Measurements from ENCODE around the gene AFG1L.
A peak's percentile ranks its signal among the peaks of the same experiment; 100 is the strongest.
"Not testable (repeated sequence)": the region's sequence is repeated elsewhere in the genome, so short reads cannot be mapped to it uniquely, and the experiment has no call there.

The AFG1L gene

DNA sequence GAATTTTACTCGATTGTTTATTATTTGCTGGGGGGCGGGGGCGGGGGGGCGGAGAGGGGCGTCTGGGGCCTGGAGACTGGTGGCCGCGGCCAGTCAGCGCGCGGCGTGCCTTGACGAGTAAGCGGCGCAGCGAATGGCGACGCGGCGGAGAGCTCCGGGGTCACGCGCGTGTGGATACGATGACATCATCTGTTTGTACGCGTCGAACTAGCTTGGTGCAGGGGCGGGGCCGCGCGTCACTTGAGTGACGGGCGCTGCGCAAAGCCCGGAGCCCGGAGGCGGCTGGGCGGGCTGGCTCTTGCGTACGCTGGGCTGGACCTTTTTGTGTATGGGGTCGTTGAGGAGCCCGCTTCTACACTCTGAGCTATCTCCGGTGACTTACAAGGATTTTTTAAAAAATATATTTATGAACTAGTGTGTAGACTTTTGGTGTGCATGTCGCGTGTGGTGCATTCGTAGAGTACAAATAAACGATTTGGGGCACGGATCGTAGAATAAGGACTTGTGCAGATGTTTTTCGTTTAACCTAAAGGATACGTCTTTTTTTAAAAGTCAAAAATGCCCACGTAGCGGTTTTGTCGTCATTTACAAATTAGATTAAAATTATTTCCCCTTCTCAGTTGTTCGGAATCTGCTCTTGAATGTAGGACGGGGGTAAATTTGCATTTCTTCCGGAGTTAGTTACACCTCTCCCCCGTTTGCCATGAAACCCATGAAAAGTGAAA is 263.7 kb downstream of the AFG1L start:
- peak; percentile 96 for DNase-seq (ENCODE audit: low read depth)

DNA sequence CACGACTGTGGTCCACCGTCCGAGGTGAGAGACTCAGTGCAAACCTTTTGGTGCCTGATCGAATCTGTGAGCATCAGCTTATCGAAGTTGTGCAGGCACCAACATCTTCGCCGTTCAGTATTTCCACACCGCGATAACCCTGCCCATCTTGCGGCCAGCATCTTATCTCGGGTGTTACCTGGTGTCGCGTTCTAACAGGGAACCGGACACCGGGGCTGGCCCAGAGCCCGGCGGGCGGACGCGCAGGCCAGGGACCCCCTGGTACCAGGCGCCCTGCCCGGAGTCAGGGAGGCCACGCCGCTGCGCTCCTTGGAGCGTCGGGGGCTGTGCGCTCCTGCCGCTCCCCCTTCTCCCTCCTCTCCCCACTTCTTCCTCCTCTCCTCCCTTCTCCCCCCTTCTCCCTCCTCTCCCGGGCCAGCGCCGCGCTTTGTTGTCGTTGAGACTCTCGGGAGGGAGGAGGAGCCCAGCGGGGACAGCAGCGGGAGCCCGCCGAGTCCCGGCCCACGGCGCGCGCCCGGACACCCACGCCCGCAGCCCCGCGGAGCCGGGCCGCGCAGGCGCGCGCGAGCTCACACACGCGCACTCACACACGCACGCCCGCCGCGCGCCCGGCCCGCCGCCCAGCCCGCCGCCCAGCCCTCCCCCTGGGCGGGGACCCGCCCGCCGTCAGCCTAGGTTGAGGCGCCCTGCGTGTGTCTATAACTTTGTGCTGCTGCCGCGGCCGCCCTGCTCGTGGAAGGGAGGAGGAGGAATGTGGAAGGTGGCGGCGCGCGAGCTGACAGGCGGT is 264.4 kb downstream of the AFG1L start:
- peak; percentile 84 for DNase-seq (ENCODE audit: low read depth)

DNA sequence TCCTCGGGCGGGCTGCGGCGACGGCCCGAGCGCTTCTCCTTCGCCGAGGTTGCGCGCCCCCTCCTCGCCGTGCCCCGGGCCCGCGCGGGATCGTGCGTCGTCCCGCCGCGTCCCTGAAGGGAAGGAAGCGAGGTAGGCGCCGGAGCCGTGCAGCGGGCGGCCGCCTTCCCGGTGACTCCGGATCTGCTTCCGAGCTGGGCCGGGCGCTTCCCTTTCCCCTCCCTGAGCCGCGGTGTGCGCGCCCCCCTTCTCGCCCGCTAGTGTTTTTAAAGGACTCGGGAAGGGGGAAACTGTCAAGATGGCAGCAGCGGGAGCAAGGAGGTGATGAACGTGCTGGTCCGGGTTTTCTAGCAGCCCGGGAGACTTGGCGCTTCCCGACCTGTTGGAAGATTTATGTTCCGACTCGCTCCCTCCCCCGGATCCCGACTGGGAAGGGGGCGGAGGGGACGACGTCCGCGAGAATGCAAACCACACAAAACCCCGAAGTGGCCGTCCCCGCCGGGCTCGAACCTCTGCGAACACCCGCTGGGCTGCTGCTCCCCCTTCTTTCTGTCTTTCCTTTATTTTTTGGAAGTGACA is 265.1 kb downstream of the AFG1L start:
- no peak for DNase-seq (ENCODE audit: low read depth)

DNA sequence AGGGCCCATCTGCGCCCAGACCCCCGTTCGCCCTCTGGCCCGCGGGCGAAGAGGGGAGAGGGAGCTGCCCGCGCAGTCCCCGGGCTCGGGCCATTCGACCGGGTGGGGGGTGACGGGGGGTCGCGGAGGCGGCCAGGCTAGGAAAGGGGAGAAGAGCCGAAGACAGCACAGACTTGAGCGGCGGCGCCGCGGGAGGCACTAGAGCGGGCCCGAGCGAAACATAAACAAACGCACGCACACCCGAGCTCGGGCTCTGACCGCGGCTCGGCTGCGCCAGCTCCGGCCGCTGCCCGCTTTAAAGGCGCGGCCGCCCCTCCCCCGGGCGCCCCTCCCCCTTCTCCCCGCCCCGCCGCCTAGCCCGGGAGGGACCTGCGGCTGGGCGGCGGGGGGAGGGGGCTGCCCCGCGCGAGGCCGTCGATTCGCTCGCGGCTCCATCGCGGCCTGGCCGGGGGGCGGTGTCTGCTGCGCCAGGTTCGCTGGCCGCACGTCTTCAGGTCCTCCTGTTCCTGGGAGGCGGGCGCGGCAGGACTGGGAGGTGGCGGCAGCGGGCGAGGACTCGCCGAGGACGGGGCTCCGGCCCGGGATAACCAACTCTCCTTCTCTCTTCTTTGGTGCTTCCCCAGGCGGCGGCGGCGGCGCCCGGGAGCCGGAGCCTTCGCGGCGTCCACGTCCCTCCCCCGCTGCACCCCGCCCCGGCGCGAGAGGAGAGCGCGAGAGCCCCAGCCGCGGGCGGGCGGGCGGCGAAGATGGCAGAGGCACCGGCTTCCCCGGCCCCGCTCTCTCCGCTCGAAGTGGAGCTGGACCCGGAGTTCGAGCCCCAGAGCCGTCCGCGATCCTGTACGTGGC is 265.8 kb downstream of the AFG1L start, which contains the start of gene FOXO3:
Gene FOXO3 (plus strand): TSS at position 455 of the 846 bp plus-strand sequence. CDS start 292 bp downstream, at position 747.
- DNase-seq (ENCODE audit: low read depth) = peak; percentile 64

DNA sequence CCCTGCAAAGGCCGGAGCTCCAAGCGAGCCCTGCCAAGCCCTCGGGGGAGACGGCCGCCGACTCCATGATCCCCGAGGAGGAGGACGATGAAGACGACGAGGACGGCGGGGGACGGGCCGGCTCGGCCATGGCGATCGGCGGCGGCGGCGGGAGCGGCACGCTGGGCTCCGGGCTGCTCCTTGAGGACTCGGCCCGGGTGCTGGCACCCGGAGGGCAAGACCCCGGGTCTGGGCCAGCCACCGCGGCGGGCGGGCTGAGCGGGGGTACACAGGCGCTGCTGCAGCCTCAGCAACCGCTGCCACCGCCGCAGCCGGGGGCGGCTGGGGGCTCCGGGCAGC is 266.4 kb downstream of the AFG1L start:
- not testable (repeated sequence) for DNase-seq (ENCODE audit: low read depth)

DNA sequence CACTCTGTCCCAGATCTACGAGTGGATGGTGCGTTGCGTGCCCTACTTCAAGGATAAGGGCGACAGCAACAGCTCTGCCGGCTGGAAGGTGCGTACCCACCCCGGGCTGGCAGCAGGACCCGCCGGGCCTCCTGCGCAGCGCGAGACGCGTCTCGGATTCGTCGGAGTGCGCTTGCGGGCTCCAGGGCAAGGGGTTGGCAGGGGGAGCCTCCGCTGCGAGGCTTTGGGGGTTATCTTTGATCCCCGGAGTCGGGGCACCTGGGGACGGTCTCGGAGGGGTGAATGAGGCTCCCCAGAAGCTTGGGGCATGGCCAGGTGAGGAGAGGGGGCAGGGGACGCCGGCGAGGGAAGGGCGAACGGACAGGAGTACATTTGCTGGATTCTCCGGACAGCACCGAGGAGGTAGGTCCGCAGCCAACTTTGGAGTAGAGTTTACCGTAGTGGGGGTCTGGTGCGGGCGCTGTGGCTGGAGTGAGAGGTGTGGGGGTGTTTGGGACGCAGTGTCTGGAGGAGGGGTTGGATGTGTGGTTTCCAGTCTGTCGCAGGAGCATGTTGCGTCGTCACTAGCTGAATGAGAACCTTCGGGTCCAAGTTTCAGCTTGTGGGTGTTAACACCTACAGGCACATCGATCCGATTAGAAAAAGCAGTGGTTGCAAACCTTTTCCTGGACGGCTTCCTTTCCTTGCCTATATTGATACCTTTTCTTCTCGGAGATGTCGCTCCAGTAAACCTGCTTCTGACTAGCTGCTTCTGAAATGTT is 267.1 kb downstream of the AFG1L start:
- DNase-seq (ENCODE audit: low read depth) = no peak

DNA sequence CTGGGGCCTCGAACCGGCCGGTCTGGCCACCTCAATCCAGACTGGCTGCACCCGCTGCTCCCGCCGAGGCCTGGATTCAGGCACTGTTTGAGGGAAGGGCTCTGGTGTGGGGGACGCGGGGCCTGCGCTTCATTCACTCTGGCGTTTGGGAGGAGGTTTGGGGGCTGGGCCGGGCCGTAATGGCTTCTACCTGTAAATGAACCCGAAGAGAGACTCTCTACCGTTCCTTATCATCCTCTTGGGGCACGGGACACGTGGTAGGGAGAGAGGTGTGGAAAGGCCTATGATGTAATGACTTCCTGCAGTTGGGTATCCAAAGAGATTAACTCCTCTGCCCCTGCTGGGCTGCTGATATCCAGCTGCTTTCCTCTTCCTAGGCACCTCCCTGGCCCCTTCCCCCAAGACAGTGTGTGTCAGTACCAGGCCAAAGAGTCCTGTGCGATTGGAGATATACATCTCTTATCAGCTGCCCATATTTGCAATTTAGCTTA is 267.7 kb downstream of the AFG1L start:
- no peak for DNase-seq (ENCODE audit: low read depth)

DNA sequence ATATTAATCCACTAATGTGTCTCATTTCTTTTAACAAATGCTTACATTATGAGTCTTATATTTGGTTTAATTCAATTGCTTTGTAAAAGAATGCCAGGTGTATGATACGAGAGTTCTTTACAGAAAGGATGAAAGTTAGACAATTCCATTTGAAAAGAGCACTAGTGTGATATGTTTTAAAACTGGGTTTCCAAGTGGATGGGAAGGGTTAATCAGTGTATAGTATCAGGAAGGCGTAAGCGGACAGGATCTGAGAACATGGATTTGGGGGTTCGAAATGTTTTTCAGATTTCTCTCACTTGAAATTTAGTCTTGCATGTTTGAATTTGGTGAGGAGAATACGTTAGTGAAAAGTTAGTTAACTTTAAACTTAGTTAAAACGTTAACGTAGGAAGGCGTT is 268.4 kb downstream of the AFG1L start:
- DNase-seq (ENCODE audit: low read depth) = no peak

DNA sequence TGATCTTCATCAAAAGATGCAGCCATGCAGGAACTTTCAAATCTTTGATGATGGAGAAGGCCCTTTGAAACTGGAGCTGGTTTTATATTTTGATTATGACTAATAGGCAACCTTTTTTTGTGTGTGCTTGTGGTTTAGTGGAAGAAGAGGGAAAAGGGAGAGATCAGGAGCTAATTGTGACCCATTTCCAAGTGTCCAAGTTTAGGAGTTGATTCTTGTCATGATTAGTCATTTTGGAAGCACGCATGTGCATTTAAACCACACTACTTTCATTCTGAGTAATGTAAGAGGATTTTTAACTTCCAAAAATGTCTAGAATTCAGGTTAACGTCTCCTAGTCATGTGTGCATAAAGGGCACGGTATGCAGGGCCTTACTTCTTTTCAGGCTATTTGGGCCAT is 269.3 kb downstream of the AFG1L start:
- no peak for DNase-seq (ENCODE audit: low read depth)

DNA sequence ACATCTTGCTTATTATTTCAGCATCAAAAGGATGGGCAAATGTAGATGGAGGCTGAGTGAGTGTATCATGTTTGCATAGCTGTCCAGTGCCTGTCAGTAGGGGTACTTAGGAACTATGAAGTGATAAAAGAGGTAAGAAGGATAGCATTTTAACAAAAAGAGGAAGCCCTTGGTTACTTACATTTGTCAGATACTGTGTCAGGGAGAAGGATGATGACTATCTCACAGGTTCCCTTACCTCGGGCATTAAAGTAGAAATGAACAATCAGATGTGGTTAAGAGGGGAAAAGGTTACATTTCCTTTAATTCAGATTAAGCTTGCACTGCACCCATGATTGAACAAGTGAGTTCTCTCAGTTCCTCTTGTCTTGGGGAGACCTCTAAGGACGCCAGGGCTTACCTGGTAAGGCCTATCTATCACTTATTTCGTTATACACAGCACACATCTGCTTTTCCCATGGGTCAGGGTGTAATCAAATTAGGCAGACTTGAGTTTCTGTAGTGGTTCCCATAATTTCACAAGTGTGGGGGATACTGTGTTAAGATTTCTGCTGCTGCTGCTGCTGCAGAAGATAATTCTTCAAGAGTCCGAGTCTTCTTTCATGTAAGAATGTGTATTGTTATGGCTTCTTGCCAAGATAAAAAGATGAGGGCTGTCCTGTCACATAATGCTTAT is 270.4 kb downstream of the AFG1L start:
- no peak for DNase-seq (ENCODE audit: low read depth)

DNA sequence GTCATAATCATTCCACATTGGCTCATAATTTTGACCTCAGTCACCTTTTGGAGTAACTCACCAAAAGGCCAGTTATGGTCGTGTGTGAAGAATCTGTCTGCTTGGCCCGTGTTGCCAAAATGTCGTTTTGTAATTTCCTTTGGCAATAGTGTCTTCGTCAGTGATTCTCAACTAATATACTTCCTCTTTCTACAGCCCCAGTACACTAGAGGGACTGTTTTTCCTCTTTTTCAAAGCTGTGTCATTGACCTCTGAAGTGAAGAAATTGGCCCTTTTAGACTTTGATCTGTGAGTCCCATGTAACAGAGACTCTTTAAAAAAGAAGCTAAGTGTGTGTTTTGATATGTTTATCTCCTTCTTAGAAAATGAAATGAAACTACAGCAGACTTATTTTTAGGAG is 271.0 kb downstream of the AFG1L start:
- no peak for DNase-seq (ENCODE audit: low read depth)

DNA sequence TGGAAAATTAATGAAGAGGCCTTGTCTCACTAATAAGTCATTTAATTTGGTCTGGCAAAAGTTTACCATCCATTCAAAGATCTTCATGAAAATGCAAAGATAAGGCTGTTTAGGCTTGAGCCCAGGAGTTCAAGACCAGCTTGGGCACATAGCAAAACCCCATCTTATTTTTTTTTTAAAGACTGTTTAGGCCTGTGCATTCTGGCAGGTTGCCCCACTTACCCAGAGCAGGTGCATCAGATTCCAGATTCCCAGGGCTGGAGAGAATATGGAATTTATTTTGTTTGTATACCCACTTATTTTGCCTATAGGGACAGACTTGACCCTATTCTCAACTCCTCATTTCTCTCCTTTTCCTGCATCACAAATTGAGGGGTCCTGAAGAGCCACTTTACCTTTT is 271.6 kb downstream of the AFG1L start:
- DNase-seq (ENCODE audit: low read depth) = no peak

DNA sequence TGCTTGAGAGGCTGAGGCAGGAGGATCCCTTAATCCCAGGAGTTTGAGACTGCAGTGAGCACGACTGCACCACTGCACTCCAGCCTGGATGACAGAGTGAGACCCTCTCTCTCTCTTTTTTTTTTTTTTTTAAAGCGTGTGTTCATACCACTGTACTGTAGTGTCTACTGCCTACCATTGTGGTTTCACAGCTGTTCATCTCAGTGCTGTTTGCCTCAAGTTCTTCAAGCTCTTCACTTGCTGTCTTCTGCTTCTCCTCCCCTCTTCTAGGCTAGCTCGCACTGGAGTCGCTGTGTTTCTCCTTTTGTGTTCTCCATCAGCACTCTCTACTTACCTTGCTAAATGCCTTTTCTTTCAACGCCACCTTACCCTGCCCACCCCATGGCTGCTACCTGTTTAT is 273.2 kb downstream of the AFG1L start:
- DNase-seq (ENCODE audit: low read depth) = no peak

DNA sequence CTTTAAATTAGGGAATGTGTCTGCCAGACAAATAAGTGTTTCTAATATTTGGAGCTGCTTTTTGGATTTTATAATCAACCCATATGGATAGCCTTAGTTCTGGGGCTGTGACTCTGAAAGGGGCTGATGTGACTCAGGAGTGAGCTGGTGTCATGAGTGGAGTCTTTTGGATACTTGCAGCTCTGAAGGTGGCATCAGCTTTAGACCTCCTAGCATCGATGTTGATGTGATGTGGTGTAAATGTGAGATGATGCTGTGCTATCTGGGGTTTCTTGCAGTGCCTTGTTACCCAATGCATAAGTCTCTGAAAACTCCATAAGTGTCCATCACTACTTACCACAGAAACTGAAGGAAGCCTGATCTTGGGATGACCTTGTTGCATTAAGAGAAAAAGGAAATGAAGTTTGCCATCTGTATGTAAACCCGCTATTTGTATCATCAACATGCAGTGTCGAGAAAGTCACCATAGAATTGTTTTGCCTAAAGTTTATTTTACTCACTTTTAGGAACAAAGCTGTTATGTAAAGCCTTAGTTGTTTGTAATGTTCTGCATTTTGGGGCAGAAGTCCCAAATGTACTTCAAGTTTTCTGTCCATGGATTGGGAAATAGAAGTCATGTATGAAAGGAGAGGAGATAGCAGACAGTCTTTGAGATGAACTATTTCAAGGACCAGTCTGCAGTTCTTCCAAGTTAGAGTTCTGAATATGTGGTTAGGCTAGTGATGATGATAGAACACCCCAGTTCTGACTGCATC is 273.9 kb downstream of the AFG1L start:
- DNase-seq (ENCODE audit: low read depth) = no peak

DNA sequence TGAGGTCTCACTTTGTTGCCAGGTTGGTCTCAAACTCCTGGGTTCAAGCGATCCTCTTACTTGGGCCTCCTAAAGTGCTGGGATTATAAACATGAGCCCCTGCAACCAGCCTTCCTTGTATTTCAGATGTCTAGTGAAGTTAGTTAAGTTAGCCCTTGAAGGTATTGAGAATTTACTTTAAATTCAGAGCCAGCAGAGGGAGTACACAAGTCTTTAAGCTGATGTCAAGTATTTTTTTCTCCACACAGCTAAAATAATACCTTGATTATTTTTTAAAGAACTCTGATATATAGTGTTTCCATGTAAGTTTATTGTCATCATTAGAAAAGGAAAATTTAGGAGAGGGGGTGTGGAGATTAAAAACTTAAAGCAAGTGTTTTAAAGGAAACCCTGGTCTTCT is 275.7 kb downstream of the AFG1L start:
- DNase-seq (ENCODE audit: low read depth) = no peak

DNA sequence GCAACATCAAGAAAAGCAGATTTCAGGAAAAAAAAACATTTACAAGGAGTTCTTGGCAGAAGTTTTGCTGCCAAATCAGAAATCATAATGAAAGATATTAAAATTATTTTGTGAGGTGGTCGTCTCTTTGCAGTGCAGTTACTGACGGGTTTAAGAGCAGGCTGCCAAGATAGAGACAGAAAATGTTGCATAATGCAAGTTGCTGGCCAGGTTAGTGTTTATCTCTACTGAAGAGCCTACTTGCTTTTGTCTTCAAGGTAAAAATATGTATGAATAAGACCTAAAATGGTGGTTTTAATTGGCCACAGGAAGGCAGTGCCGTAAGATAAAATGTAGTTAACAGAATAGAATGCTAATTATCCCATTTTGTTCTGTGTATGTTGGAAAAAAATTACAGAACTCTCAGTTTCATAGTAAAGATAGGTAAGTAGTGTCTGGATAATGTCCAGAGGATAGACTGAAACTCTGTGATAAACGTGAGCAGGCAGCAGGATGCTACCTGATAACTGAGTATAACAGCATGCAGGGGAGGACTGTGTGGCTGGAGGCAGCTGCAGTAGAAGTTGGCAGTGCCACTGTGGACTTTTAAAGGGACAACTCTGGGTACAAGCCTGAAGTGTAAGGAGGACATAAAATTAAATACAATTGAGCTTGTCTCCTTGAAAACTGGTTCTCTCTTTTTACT is 279.7 kb downstream of the AFG1L start:
- DNase-seq (ENCODE audit: low read depth) = no peak
